Nasal cavity respiratory epithelium epithelial cell of viscerocranial mucosa (primary cell): ENCODE results near the gene SIM2. TPM values are rescaled to one million over a fixed set of nuclear protein-coding genes. Genes with fewer than 3 reads are reported as not detected.

Experiments
- total RNA-seq: library from RNA; depleted of rRNA; stranded (reverse); fragments of >200 nt; gene quantifications from 2 replicates; pipeline ENCODE4 v1.2.3, GENCODE V29; 2014

Gene SIM2
- total RNA-seq: 0.07 and 0.34 TPM in 2 replicates

GRCh38 chr21:36698981-36699545, at the start of gene SIM2:
Gene SIM2, plus strand, starts transcription at chr21:36699115. Its CDS starts 632 bp downstream, at chr21:36699747.

Other genes with a start within 250 kb of the SIM2 start
- gene CLDN14, start 219.0 kb upstream of the SIM2 start, total RNA-seq: 0.14 TPM in 1 of 2 replicates, not detected in the other